Left renal cortex interstitium (tissue), 4 donors: Measurements from ENCODE around the gene CCDC188. TPM values are rescaled to one million over a fixed set of nuclear protein-coding genes. Genes with fewer than 3 reads are reported as not detected.

ENCODE experiments used
- DNase-seq, 4 donors: peaks; one replicate each; pipeline ENCODE4 v3.0.0-alpha.2; 2013; ENCODE audit warnings: low read depth in 4 of 4, low spot score in 2 of 4, missing footprints in 1 of 4
- polyA plus RNA-seq, 4 donors: library from polyadenylated mRNA; unstranded; fragments of 120-200 nt; gene quantifications; one replicate each; pipeline ENCODE4 v1.2.1, GENCODE V29; 2013; ENCODE audit not compliant: insufficient read length in 4 of 4

CCDC188 gene
- polyA plus RNA-seq, 4 donors, result 0.24 to 1.8 (median 0.96) TPM

- no peak for DNase-seq
Measured at GRCh38 chr22:20124083-20124787, 26.6 kb downstream of the CCDC188 start.

GRCh38 chr22:20123366-20124082 is 27.3 kb downstream of the CCDC188 start:
- no peak for DNase-seq

- DNase-seq, result no peak
Measured at GRCh38 chr22:20121856-20122415, 28.9 kb downstream of the CCDC188 start.

GRCh38 chr22:20118300-20119020 is 32.4 kb downstream of the CCDC188 start:
- DNase-seq, result no peak

- DNase-seq, result no peak
Measured at GRCh38 chr22:20117633-20118299, 33.1 kb downstream of the CCDC188 start.

- peak; percentile 83 to 98 (median 96) for DNase-seq
Measured at GRCh38 chr22:20116951-20117632, 33.8 kb downstream of the CCDC188 start, which contains the start of gene TRMT2A. TSS of gene TRMT2A (minus strand) at chr22:20117226. CDS start at chr22:20116906, 320 bp downstream.

GRCh38 chr22:20116376-20116950 is 34.4 kb downstream of the CCDC188 start:
- DNase-seq, result no peak

GRCh38 chr22:20115691-20116375 is 35.0 kb downstream of the CCDC188 start, which contains the start of gene RANBP1:
TSS of gene RANBP1 (plus strand) at chr22:20116104. CDS start at chr22:20116185, 81 bp downstream.
- DNase-seq, result no peak

- DNase-seq, result no peak
Measured at GRCh38 chr22:20114506-20115475, 36.1 kb downstream of the CCDC188 start.

- no peak for DNase-seq
Measured at GRCh38 chr22:20113551-20114310, 37.1 kb downstream of the CCDC188 start.

- no peak for DNase-seq
Measured at GRCh38 chr22:20112623-20113511, 38.0 kb downstream of the CCDC188 start.

GRCh38 chr22:20111689-20112622 is 38.9 kb downstream of the CCDC188 start:
- no peak for DNase-seq

GRCh38 chr22:20111045-20111688 is 39.7 kb downstream of the CCDC188 start:
- no peak for DNase-seq

GRCh38 chr22:20110359-20110985 is 40.4 kb downstream of the CCDC188 start:
- no peak for DNase-seq
